Measurements from ENCODE around the gene CHAF1B. TPM values are rescaled to one million over a fixed set of nuclear protein-coding genes. Genes with fewer than 3 reads are reported as not detected.

CHAF1B gene
- total RNA-seq, 2 donors from 2014 or later, result 4.2 to 6.3 TPM

DNA sequence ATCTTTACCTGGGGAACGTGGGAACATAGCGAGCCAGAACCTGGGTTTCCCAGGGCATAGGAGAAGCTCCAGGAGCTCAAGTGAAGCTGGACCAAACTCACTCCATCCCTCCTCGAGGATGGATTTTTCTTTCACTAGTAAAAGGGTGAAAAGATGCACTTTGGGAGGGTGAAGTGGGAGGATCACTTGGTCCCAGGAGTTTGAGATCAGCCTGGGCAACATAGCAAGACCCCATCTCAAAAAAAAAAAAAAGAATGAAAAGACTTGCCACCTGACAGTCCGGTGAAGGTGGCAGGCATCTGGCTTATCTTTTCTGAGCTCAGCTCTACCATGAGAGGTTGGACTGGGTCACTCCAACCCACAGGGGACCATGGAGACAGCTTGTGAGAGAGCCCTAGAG is 42.3 kb downstream of the CHAF1B start:
- TF ChIP-seq, protein P1, sequence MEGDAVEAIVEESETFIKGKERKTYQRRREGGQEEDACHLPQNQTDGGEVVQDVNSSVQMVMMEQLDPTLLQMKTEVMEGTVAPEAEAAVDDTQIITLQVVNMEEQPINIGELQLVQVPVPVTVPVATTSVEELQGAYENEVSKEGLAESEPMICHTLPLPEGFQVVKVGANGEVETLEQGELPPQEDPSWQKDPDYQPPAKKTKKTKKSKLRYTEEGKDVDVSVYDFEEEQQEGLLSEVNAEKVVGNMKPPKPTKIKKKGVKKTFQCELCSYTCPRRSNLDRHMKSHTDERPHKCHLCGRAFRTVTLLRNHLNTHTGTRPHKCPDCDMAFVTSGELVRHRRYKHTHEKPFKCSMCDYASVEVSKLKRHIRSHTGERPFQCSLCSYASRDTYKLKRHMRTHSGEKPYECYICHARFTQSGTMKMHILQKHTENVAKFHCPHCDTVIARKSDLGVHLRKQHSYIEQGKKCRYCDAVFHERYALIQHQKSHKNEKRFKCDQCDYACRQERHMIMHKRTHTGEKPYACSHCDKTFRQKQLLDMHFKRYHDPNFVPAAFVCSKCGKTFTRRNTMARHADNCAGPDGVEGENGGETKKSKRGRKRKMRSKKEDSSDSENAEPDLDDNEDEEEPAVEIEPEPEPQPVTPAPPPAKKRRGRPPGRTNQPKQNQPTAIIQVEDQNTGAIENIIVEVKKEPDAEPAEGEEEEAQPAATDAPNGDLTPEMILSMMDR (IDR thresholded peaks at IDR 0.05), result no peak
- no peak for TF ChIP-seq POLR2A (IDR thresholded peaks at IDR 0.05)
- H3K27me3 ChIP-seq, result no peaks in the 10 kb centered on the region
- WGBS, 2 donors, result 80 to 85% methylated on average over 4 of the region's 4 CpGs
- no peak for DNase-seq
- intact Hi-C loops (cut with DNase I), result no loop called here
- no peak overlapping the region for H3K27ac ChIP-seq
- H3K4me1 ChIP-seq, result peaks cover 8% of the 10 kb centered on the region
- ATAC-seq, result no peak
- no peaks in the 10 kb centered on the region for H3K36me3 ChIP-seq (replicated peaks in 1 of 2; ENCODE audit: insufficient read depth in 1 of 2, low read depth in 2 of 2)
- no peak overlapping the region for H3K4me3 ChIP-seq
- no peaks in the 10 kb centered on the region for H3K9me3 ChIP-seq

DNA sequence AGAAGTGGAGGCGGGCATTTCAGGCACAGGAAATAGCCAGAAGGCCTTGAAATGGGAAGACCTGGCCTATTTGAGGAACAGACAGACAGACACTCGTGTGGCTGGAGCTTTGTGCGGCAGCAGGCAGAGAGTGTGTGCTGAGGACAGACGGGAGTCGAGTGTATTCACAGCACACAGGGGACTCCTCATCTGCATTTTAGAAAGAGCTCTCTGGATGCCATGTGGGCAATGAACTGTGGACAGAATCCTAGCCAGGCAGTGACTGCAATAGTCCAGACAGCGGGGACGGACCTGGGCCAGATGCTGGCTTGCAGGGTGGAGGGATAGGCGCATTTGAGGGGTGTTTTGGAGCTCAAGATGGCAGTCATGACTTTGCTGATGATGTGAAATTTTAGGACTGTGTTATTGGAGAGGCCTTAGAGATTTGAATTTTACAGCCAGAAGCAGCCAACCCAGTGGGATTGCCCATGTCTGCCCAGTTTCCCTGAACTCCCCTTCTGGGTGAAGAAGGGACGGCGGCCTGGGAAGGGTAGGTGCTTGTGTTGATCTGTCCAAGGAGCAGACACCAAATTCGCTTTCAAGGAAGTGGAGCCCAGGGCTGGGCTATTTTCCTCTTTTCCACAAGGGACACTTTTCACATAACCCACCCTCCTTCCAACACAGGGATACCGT is 43.7 kb downstream of the CHAF1B start:
- WGBS, 2 donors, result 85 to 94% methylated on average over 12 of the region's 12 CpGs
- Histone ChIP-seq H3K9me3 (no peaks in the 10 kb centered on the region), H3K4me1 (peaks cover 6% of the 10 kb centered on the region), H3K27me3 (no peaks in the 10 kb centered on the region), H3K4me3 (no peak overlapping the region), H3K27ac (peak overlapping the region in 1 of 4 donors; percentile 75), H3K36me3 (replicated peaks in 1 of 2; ENCODE audit: insufficient read depth in 1 of 2, low read depth in 2 of 2) (no peaks in the 10 kb centered on the region)
- DNase-seq, result no peak
- TF ChIP-seq, protein P1 (IDR thresholded peaks at IDR 0.05), result no peak
- TF ChIP-seq POLR2A (IDR thresholded peaks at IDR 0.05), result no peak
- no peak for ATAC-seq
- intact Hi-C loops (cut with DNase I), result no loop called here

DNA sequence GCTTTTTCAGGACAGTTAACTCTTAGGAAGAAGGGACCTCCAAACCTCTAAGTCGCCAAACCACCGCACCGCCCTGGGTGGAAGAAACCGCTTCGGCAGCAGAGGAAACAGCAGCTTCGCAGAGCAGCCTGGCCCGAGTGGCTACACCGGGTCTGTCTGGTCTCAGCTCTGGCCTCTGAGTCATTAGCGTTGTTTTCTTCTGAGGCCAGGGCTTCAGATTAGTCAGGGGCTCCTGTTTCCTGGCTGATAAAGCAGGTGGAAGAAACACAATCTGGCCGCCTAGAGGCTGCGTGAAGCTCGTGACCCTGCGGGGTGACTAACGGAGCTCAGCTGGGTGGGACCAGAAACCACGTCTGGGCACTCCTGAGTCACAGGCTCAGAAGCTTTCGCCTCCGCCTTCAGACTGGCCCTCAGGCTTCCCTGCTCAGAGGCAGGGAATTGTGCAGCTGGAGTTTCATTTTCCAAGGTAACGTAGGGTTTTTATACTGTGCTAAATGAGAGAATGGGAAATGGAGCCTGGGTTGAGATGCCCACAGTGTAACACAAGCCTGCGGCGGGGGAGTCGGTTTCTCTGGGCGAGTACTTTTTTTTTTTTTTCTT is 44.9 kb downstream of the CHAF1B start:
- peak; percentile 80 for ATAC-seq
- intact Hi-C loops (cut with DNase I), result no loop called here
- DNase-seq, result peak; percentile 39 to 94 (median 72)
- Histone ChIP-seq H3K9me3 (no peaks in the 10 kb centered on the region), H3K27ac (peak overlapping the region in 3 of 4 donors; percentile 1 to 75 (median 5)), H3K27me3 (no peaks in the 10 kb centered on the region), H3K4me1 (peaks cover 6% of the 10 kb centered on the region), H3K36me3 (replicated peaks in 1 of 2; ENCODE audit: insufficient read depth in 1 of 2, low read depth in 2 of 2) (no peaks in the 10 kb centered on the region), H3K4me3 (no peak overlapping the region)
- WGBS, 2 donors, result 40 to 45% methylated on average over 16 to 22 of the region's 22 CpGs
- TF ChIP-seq POLR2A (IDR thresholded peaks at IDR 0.05), result peak; percentile 23 to 79 (median 43)
- TF ChIP-seq, protein P1 (IDR thresholded peaks at IDR 0.05), result peak in 1 of 7 experiments; percentile 28

DNA sequence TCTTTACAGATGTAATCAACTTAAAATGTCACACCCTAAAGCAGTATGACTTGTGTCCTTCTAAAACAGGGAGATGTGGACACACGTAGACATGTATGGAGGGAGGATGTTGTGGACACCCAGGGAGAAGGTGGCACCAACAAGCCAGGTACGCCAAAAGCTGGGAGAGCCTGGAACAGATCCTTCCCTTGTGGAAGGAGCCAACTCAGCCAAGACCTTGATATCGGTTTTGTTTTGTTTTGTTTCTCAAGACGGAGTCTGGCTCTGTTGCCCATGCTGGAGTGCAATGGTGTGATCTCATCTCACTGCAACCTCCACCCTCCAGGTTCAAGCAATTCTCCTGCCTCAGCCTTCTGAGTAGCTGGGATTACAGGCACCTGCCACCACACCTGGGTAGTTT is 45.6 kb downstream of the CHAF1B start:
- Histone ChIP-seq H3K4me1 (peaks cover 6% of the 10 kb centered on the region), H3K27me3 (no peaks in the 10 kb centered on the region), H3K27ac (peak overlapping the region in 1 of 4 donors; percentile 75), H3K36me3 (replicated peaks in 1 of 2; ENCODE audit: insufficient read depth in 1 of 2, low read depth in 2 of 2) (no peaks in the 10 kb centered on the region), H3K9me3 (no peaks in the 10 kb centered on the region), H3K4me3 (no peak overlapping the region)
- TF ChIP-seq POLR2A (IDR thresholded peaks at IDR 0.05), result no peak
- TF ChIP-seq, protein P1 (IDR thresholded peaks at IDR 0.05), result no peak
- intact Hi-C loops (cut with DNase I), result no loop called here
- WGBS, 2 donors, result 56 to 70% methylated on average over 4 of the region's 4 CpGs
- DNase-seq (peak in 1 of 4 donors; percentile 37), ATAC-seq (no peak)

Measured in body of pancreas (tissue), 4 donors.